ENCODE data around the gene KRT75. TPM values are rescaled to one million over a fixed set of nuclear protein-coding genes. Genes with fewer than 3 reads are reported as not detected.

Gene KRT75
- total RNA-seq, 1 experiment from 2014 or later, result not detected

DNA sequence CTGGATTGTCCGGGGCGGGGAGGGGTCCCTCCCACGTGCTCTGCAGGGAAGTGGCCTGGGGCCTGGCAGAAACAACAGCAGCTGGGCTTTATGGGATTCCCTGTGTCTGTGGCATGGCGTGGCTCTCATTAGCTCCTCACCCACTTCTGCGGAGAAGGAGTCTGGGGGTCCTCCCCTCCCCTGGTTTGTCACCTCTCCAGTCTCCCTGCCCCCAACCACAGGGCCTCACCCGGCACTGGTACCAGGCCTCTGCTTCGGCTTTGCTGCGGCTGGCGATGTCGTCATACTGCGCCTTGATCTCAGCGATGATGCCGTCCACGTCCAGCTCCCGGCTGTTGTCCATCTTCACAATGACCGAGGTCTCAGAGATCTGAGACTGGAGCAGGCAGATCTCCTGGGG, 34.4 kb downstream of the KRT75 start:
- no TSS peak for BruUV-seq (replicated peaks)
- intact Hi-C loops (cut with micrococcal nuclease; ENCODE audit: unreplicated experiment), result no loop called here
- H3K4me3 ChIP-seq (ENCODE audit: low read depth, low read length, poor library complexity, severe bottlenecking), result no peak overlapping the region
- H3K36me3 ChIP-seq (ENCODE audit: insufficient read depth, low read length, poor library complexity, severe bottlenecking), result no peaks in the 10 kb centered on the region
- peaks cover 5% of the 10 kb centered on the region for H3K4me1 ChIP-seq (ENCODE audit: insufficient read depth, low read length, poor library complexity, severe bottlenecking)
- ChIA-PET POLR2A (ENCODE audit: low non-redundant PET) (no interaction called here), CTCF (no interaction called here)
- no peaks in the 10 kb centered on the region for H3K9me3 ChIP-seq (ENCODE audit: low read depth, low read length, poor library complexity, severe bottlenecking)
- TF ChIP-seq CTCF (conservative IDR thresholded peaks at IDR 0.05; ENCODE audit: low read depth, low read length) (no peak), EZH2 (IDR thresholded peaks at IDR 0.05; ENCODE audit: borderline replicate concordance, low read depth, low read length, poor library complexity, severe bottlenecking) (no peak)
- no peak overlapping the region for H3K27ac ChIP-seq (ENCODE audit: low read depth, low read length, poor library complexity, severe bottlenecking)
- H3K27me3 ChIP-seq (replicated peaks; ENCODE audit: insufficient read depth, low read depth, low read length, poor library complexity), result no peaks in the 10 kb centered on the region
- no peak for DNase-seq (ENCODE audit: low spot score)

DNA sequence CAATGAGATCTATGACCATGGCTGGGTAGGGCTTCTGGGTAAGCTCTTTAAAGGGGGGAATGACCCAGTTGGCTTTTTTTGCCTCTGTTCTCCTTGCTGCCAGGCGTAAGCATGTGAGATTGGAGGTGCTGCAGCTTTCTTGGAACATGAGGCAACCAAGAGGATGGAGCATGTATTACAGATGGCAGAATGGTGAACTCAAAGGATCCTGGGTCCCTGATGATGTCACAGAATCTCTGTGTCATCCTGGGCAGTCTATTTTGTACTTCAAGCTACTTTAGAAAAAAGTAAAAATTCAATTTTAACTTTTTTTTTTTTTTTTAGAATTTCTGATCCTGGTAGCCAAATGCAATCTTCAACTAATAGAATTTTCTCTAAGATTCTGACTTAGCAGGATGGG, 36.0 kb downstream of the KRT75 start:
- no peaks in the 10 kb centered on the region for H3K27me3 ChIP-seq (replicated peaks; ENCODE audit: insufficient read depth, low read depth, low read length, poor library complexity)
- BruUV-seq (replicated peaks), result no TSS peak
- intact Hi-C loops (cut with micrococcal nuclease; ENCODE audit: unreplicated experiment), result no loop called here
- H3K36me3 ChIP-seq (ENCODE audit: insufficient read depth, low read length, poor library complexity, severe bottlenecking), result no peaks in the 10 kb centered on the region
- no peak overlapping the region for H3K27ac ChIP-seq (ENCODE audit: low read depth, low read length, poor library complexity, severe bottlenecking)
- TF ChIP-seq CTCF (conservative IDR thresholded peaks at IDR 0.05; ENCODE audit: low read depth, low read length) (no peak), EZH2 (IDR thresholded peaks at IDR 0.05; ENCODE audit: borderline replicate concordance, low read depth, low read length, poor library complexity, severe bottlenecking) (no peak)
- DNase-seq (ENCODE audit: low spot score), result no peak
- POLR2A ChIA-PET (ENCODE audit: low non-redundant PET), result no interaction called here
- H3K4me3 ChIP-seq (ENCODE audit: low read depth, low read length, poor library complexity, severe bottlenecking), result no peak overlapping the region
- H3K9me3 ChIP-seq (ENCODE audit: low read depth, low read length, poor library complexity, severe bottlenecking), result no peaks in the 10 kb centered on the region
- peaks cover 5% of the 10 kb centered on the region for H3K4me1 ChIP-seq (ENCODE audit: insufficient read depth, low read length, poor library complexity, severe bottlenecking)
- CTCF ChIA-PET, result no interaction called here

GRCh38 chr12:52396656-52397055, 37.5 kb downstream of the KRT75 start:
- H3K27ac ChIP-seq (ENCODE audit: low read depth, low read length, poor library complexity, severe bottlenecking), result no peak overlapping the region
- POLR2A ChIA-PET (ENCODE audit: low non-redundant PET), result no interaction called here
- TF ChIP-seq CTCF (conservative IDR thresholded peaks at IDR 0.05; ENCODE audit: low read depth, low read length), result no peak
- TF ChIP-seq EZH2 (IDR thresholded peaks at IDR 0.05; ENCODE audit: borderline replicate concordance, low read depth, low read length, poor library complexity, severe bottlenecking), result no peak
- no peaks in the 10 kb centered on the region for H3K27me3 ChIP-seq (replicated peaks; ENCODE audit: insufficient read depth, low read depth, low read length, poor library complexity)
- BruUV-seq (replicated peaks), result no TSS peak
- intact Hi-C loops (cut with micrococcal nuclease; ENCODE audit: unreplicated experiment), result no loop called here
- CTCF ChIA-PET, result no interaction called here
- no peaks in the 10 kb centered on the region for H3K36me3 ChIP-seq (ENCODE audit: insufficient read depth, low read length, poor library complexity, severe bottlenecking)
- no peak overlapping the region for H3K4me3 ChIP-seq (ENCODE audit: low read depth, low read length, poor library complexity, severe bottlenecking)
- DNase-seq (ENCODE audit: low spot score), result no peak
- peaks cover 5% of the 10 kb centered on the region for H3K4me1 ChIP-seq (ENCODE audit: insufficient read depth, low read length, poor library complexity, severe bottlenecking)
- H3K9me3 ChIP-seq (ENCODE audit: low read depth, low read length, poor library complexity, severe bottlenecking), result no peaks in the 10 kb centered on the region

All from A673 (cell line).